Measurements from ENCODE around the gene METRNL.

Gene METRNL

DNA sequence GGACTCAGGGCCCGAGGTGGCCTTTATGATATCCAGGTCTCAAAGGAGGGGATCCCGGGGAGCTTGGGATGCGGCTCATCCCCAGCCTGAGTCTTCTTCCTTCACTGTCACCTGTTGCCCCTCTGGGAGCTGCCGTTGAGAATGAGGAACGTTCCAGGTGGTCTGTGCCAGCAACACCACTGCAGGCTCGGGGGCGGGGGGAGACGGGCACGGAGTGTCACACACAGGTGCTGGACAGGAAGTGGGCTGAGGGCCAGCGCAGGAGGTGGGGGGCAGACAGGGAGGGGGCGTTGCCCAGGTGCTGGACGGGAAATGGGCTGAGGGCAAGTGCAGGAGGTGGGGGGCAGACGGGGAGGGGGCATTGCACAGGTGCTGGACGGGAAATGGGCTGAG, 28.2 kb downstream of the METRNL start:
- Histone ChIP-seq H3K9ac (ENCODE audit: low read depth, low read length) (no peak overlapping the region), H3K4me2 (ENCODE audit: low read length) (no peak overlapping the region), H3K9me3 (replicated peaks; ENCODE audit: low read length) (no peaks in the 10 kb centered on the region), H3K36me3 (ENCODE audit: insufficient read depth, low read length) (no peaks in the 10 kb centered on the region), H3K4me1 (ENCODE audit: control insufficient read depth, insufficient read depth, low read length) (peaks cover 43% of the 10 kb centered on the region), H3K27me3 (ENCODE audit: control insufficient read depth, insufficient read depth, low read length) (no peaks in the 10 kb centered on the region), H3K4me3 (ENCODE audit: low read length) (no peak overlapping the region)

DNA sequence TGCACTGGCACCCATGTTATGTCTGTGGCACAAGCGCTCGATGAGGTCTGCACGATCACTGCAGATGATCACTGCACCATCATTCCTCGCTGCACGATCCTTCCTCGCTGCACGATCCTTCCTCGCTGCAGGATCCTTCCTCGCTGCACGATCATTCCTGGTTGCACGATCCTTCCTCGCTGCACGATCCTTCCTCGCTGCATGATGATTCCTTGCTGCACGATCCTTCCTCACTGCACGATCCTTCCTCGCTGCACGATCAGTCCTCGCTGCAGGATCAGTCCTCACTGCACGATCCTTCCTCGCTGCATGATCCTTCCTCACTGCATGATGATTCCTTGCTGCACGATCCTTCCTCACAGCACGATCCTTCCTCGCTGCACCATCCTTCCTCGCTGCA, 29.3 kb downstream of the METRNL start:
- Histone ChIP-seq H3K9ac (ENCODE audit: low read depth, low read length) (no peak overlapping the region), H3K4me1 (ENCODE audit: control insufficient read depth, insufficient read depth, low read length) (peaks cover 43% of the 10 kb centered on the region), H3K27me3 (ENCODE audit: control insufficient read depth, insufficient read depth, low read length) (no peaks in the 10 kb centered on the region), H3K9me3 (replicated peaks; ENCODE audit: low read length) (no peaks in the 10 kb centered on the region), H3K36me3 (ENCODE audit: insufficient read depth, low read length) (no peaks in the 10 kb centered on the region), H3K4me3 (ENCODE audit: low read length) (no peak overlapping the region), H3K4me2 (ENCODE audit: low read length) (no peak overlapping the region)

DNA sequence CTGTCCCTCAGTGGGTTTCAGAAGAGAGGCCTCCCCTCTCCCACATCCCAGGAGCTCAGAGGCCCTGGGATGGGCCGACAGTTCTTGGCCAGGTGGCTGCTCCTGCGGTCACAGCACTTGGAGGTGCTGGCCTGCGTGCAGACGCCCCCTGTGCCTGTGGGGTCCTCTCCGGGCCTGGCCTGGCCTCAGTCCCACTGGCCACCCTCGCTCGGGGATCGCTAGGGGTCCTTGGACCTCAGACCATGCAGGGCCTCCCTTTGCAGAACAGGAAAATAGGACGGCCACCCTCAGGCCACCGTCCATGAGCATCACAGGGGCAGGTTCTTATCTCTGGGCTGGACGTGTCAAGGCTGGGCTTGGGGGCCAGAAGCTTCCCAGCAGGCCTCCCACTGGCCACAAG, 30.0 kb downstream of the METRNL start:
- Histone ChIP-seq H3K27me3 (ENCODE audit: control insufficient read depth, insufficient read depth, low read length) (no peaks in the 10 kb centered on the region), H3K4me1 (ENCODE audit: control insufficient read depth, insufficient read depth, low read length) (peaks cover 43% of the 10 kb centered on the region), H3K36me3 (ENCODE audit: insufficient read depth, low read length) (no peaks in the 10 kb centered on the region), H3K9me3 (replicated peaks; ENCODE audit: low read length) (no peaks in the 10 kb centered on the region), H3K9ac (ENCODE audit: low read depth, low read length) (peak overlapping the region; percentile 42), H3K4me3 (ENCODE audit: low read length) (no peak overlapping the region), H3K4me2 (ENCODE audit: low read length) (peak overlapping the region; percentile 55)

DNA sequence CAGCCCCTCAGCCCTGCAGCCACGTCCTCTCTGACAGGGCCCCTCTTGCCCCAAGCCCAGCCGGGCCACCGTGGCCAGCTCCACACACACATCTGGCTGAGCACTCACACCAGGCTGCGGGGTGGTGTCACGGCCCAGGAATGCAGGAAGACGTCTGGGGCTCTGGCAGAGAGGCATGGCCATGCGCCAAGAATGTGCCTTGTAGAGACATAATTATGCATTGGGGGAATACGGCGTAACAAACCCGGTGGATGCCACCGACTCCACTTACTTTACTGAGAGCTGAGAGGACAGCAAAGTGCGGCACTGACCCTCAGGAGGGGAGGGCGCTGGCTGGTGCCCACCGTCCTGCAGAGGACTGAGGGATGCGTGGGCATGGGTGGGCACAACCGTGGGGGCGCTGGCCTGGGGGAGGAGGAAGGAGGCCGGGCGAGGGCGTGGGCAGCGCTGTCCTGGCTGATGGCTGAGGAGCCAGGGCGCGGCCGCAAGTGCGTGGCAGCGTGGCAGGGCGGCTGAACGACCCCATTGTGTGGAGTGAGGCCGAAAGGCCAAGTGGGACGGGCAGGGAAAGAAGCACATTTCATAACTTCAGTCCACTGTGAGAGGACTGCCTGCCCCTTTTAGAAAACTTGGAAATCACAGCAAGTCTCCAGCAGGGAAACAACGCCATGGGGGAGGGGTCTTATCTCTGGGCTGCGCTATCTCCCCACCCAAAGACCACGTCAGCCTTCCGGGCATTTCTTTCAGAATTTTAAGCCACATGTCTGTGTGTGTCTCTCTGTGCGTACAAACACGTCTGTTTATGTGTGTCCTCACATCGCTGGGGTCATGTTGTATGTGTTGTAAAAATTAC, 30.6 kb downstream of the METRNL start:
- Histone ChIP-seq H3K4me2 (ENCODE audit: low read length) (peak overlapping the region; percentile 86), H3K4me1 (ENCODE audit: control insufficient read depth, insufficient read depth, low read length) (peaks cover 43% of the 10 kb centered on the region), H3K9ac (ENCODE audit: low read depth, low read length) (peak overlapping the region; percentile 85), H3K27me3 (ENCODE audit: control insufficient read depth, insufficient read depth, low read length) (no peaks in the 10 kb centered on the region), H3K4me3 (ENCODE audit: low read length) (peak overlapping the region; percentile 67), H3K9me3 (replicated peaks; ENCODE audit: low read length) (no peaks in the 10 kb centered on the region), H3K36me3 (ENCODE audit: insufficient read depth, low read length) (no peaks in the 10 kb centered on the region)

DNA sequence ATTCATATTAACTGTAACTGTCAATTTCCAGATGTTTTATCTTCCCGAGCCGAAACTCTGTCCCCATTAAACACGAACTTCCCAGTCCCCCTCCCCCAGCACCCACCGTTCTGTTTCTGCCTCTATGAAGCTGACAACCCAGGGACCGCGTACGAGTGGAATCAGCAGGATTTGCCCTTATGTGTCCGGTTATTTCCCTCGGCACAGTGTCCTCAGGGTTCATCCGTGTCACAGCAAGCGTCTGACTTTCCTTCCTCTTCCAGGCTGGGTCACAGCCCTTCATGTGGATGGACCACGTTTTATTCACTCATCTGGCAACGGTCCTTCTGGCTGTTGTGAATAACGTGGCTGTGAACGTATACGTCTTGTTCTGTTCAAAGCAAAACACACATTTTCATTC, 31.3 kb downstream of the METRNL start:
- Histone ChIP-seq H3K36me3 (ENCODE audit: insufficient read depth, low read length) (no peaks in the 10 kb centered on the region), H3K9ac (ENCODE audit: low read depth, low read length) (peak overlapping the region; percentile 85), H3K4me2 (ENCODE audit: low read length) (peak overlapping the region; percentile 86), H3K9me3 (replicated peaks; ENCODE audit: low read length) (no peaks in the 10 kb centered on the region), H3K4me3 (ENCODE audit: low read length) (peak overlapping the region; percentile 67), H3K4me1 (ENCODE audit: control insufficient read depth, insufficient read depth, low read length) (peaks cover 40% of the 10 kb centered on the region), H3K27me3 (ENCODE audit: control insufficient read depth, insufficient read depth, low read length) (no peaks in the 10 kb centered on the region)

DNA sequence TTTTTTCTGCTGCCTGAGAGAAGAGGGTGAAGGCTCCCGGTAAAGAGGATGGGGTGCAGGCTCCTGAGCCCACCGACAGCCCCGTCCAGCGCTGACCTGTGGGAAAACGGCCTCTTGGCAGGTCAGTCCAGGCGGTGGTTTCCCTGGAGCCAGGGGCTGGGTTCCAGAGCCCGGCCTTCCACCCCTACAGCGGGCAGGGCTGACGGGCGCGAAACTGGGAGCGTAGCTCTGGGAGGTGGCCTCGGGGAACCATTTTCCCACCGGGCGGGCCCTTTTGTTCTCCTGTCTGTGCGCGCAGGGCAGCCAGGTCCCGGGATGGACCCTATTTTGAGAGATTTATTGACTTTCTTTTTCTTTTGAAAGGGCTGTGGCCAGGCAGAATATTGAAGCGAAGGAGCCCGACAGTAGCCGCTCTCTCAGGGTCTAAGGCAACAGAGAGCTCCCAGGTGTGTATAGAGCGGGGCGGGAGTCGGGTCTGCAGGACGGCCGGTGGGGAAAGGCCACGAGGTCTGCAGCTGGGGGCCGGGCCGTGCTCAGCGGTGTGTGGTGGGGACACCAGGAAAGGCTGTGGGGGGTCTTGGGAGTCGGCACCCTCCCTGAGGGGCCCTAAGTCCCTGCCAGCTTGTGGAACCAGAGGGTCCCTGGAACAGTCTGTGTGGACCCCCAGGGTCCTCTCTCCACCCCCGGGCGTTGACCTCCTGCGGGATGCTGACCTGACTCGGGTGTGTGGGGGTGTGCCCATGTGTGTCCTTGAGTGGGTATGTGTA, 32.3 kb downstream of the METRNL start:
- H3K4me3 ChIP-seq (ENCODE audit: low read length): no peak overlapping the region
- H3K4me1 ChIP-seq (ENCODE audit: control insufficient read depth, insufficient read depth, low read length): peaks cover 32% of the 10 kb centered on the region
- no peaks in the 10 kb centered on the region for H3K36me3 ChIP-seq (ENCODE audit: insufficient read depth, low read length)
- H3K9ac ChIP-seq (ENCODE audit: low read depth, low read length): peak overlapping the region; percentile 85
- no peak overlapping the region for H3K4me2 ChIP-seq (ENCODE audit: low read length)
- no peaks in the 10 kb centered on the region for H3K27me3 ChIP-seq (ENCODE audit: control insufficient read depth, insufficient read depth, low read length)
- H3K9me3 ChIP-seq (replicated peaks; ENCODE audit: low read length): no peaks in the 10 kb centered on the region

DNA sequence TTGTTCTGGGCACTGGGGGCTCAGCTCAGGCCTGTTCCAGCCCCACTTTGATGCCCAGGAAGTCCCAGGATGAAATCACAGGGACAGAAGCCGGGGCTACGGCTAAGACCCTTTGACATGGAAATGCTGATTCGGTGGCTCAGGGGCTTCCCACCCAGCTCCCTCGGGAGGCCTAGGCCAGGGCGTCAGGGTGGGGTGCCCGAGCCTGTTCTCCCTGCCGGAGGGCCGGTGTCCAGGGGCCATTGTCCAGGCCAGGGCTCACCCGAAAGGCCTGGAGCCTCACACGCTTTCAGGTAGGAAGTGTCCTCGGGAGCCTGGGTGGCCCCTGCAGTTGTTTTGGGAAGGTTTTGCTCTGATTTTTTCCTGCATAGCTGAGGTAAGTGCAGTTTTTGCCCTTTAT, 34.0 kb downstream of the METRNL start:
- no peaks in the 10 kb centered on the region for H3K27me3 ChIP-seq (ENCODE audit: control insufficient read depth, insufficient read depth, low read length)
- no peak overlapping the region for H3K4me2 ChIP-seq (ENCODE audit: low read length)
- no peaks in the 10 kb centered on the region for H3K36me3 ChIP-seq (ENCODE audit: insufficient read depth, low read length)
- H3K4me3 ChIP-seq (ENCODE audit: low read length): no peak overlapping the region
- no peak overlapping the region for H3K9ac ChIP-seq (ENCODE audit: low read depth, low read length)
- H3K9me3 ChIP-seq (replicated peaks; ENCODE audit: low read length): no peaks in the 10 kb centered on the region
- peaks cover 23% of the 10 kb centered on the region for H3K4me1 ChIP-seq (ENCODE audit: control insufficient read depth, insufficient read depth, low read length)

DNA sequence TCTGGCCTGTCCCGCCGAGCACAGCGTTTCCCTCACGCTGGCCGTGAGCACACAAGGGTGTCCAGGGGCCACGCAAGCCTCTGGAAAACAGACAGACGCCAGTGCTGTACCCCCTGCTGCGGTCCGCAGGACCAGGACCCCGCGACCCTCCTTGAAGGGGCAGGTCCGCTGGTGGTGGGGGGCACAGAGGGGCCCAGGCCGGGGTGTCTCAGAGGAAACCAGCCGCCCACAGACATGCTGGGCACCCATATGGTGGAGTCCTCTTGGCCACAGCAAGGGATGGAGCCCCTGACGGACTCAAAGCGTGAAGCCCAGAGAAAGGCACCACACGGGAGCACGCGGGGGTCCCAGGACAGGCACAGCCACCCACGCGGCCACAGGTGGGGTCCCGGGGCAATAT, 34.4 kb downstream of the METRNL start:
- Histone ChIP-seq H3K4me2 (ENCODE audit: low read length) (no peak overlapping the region), H3K27me3 (ENCODE audit: control insufficient read depth, insufficient read depth, low read length) (no peaks in the 10 kb centered on the region), H3K9me3 (replicated peaks; ENCODE audit: low read length) (no peaks in the 10 kb centered on the region), H3K9ac (ENCODE audit: low read depth, low read length) (no peak overlapping the region), H3K4me3 (ENCODE audit: low read length) (no peak overlapping the region), H3K4me1 (ENCODE audit: control insufficient read depth, insufficient read depth, low read length) (peaks cover 25% of the 10 kb centered on the region), H3K36me3 (ENCODE audit: insufficient read depth, low read length) (no peaks in the 10 kb centered on the region)

DNA sequence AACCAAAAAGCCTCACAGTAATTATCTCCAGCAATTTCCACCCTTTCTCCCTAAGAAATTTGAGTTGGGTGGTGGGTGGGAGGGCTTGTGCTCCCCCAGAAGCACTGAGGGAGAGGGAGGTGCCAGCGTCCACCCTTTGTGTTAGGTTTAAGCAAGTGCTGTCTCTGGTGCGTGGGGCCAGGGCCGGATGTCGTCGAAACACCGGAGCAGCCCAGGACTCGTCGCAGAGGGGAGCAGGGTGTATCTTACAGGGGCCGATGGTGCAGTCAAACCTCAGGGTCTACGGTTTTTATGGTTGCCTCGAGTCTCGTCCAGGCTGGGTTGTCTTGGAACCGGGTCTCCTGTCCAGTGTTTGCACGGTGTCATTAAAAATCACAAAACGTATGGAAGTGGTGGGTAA, 35.3 kb downstream of the METRNL start:
- no peaks in the 10 kb centered on the region for H3K36me3 ChIP-seq (ENCODE audit: insufficient read depth, low read length)
- H3K27me3 ChIP-seq (ENCODE audit: control insufficient read depth, insufficient read depth, low read length): no peaks in the 10 kb centered on the region
- H3K9me3 ChIP-seq (replicated peaks; ENCODE audit: low read length): no peaks in the 10 kb centered on the region
- no peak overlapping the region for H3K4me2 ChIP-seq (ENCODE audit: low read length)
- no peak overlapping the region for H3K9ac ChIP-seq (ENCODE audit: low read depth, low read length)
- H3K4me3 ChIP-seq (ENCODE audit: low read length): no peak overlapping the region
- H3K4me1 ChIP-seq (ENCODE audit: control insufficient read depth, insufficient read depth, low read length): peaks cover 28% of the 10 kb centered on the region

DNA sequence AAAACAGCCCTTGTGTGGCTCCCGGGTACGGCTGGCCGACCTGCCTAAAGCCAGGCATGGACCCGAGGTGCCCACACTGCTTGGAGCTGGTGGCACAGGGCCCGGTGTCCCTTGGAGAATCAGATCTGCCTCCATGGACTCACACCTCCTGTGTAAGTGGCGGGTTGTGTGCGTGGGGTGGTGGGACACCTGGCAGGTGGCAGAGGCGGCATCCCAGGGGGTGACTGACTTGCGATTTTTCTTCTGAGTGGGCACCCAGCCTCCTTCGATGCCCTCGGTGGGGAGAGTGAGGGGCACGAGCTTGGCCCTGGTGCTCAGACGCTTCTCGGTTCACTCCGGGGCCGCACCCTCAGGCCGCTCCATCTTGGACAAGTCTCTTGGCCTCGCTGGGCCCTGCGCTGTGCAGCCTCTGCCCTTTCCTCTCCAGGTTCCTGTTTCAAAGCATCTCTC, 35.8 kb downstream of the METRNL start:
- Histone ChIP-seq H3K9ac (ENCODE audit: low read depth, low read length) (no peak overlapping the region), H3K27me3 (ENCODE audit: control insufficient read depth, insufficient read depth, low read length) (no peaks in the 10 kb centered on the region), H3K4me2 (ENCODE audit: low read length) (no peak overlapping the region), H3K4me3 (ENCODE audit: low read length) (no peak overlapping the region), H3K36me3 (ENCODE audit: insufficient read depth, low read length) (no peaks in the 10 kb centered on the region), H3K9me3 (replicated peaks; ENCODE audit: low read length) (no peaks in the 10 kb centered on the region), H3K4me1 (ENCODE audit: control insufficient read depth, insufficient read depth, low read length) (peaks cover 24% of the 10 kb centered on the region)

DNA sequence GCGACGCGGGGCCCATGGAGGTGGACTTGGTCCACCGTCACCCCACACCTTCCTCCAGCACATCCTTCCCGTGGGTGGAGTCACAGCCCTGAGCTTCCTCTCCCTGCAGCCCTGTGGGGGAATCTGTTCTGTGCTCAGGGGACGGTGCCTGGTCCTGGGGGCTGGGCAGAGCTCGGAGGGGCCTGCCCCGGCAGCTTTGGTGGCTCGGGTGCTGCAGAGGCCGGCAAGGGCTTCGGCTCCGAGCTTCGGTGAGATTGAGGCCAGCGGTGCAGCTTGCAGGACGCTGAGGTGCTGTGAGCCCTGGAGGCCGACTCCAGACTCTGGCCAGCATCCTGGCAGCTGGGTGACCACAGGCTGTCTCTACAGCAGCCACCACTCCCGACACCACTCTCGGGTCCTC, 36.4 kb downstream of the METRNL start:
- Histone ChIP-seq H3K4me3 (ENCODE audit: low read length) (no peak overlapping the region), H3K9ac (ENCODE audit: low read depth, low read length) (no peak overlapping the region), H3K27me3 (ENCODE audit: control insufficient read depth, insufficient read depth, low read length) (no peaks in the 10 kb centered on the region), H3K4me2 (ENCODE audit: low read length) (no peak overlapping the region), H3K9me3 (replicated peaks; ENCODE audit: low read length) (no peaks in the 10 kb centered on the region), H3K4me1 (ENCODE audit: control insufficient read depth, insufficient read depth, low read length) (peaks cover 18% of the 10 kb centered on the region), H3K36me3 (ENCODE audit: insufficient read depth, low read length) (no peaks in the 10 kb centered on the region)

Measured in skeletal muscle satellite cell (primary cell).